GM21526 (cell line): ENCODE measurements around the gene PPIL6.

ENCODE experiments used
- ATAC-seq: cut with Tn5 transposase; IDR thresholded peaks from one replicate; pipeline ENCODE4 v1.9.1; 2021; ENCODE audit warnings: moderate library complexity; ENCODE audit not compliant: unreplicated experiment, low FRiP score

The PPIL6 gene

GRCh38 chr6:109440331-109441068 lies at the start of gene PPIL6, which contains the start of gene SMPD2:
TSS of gene PPIL6 (minus strand) at chr6:109440628. CDS start at chr6:109440590, 38 bp downstream.
TSS of gene SMPD2 (plus strand) at chr6:109440724. CDS start at chr6:109441122, 398 bp downstream.
- ATAC-seq = peak; percentile 79

- no peak for ATAC-seq
Measured at GRCh38 chr6:109488001-109488400, 47.6 kb upstream of the PPIL6 start.

GRCh38 chr6:109486068-109486467 lies 45.6 kb upstream of the PPIL6 start:
- ATAC-seq = no peak

GRCh38 chr6:109485266-109485935 lies 45.0 kb upstream of the PPIL6 start:
- no peak for ATAC-seq

GRCh38 chr6:109484122-109484521 lies 43.7 kb upstream of the PPIL6 start:
- no peak for ATAC-seq

GRCh38 chr6:109483735-109484057 lies 43.3 kb upstream of the PPIL6 start:
- no peak for ATAC-seq

- ATAC-seq = peak; percentile 86
Measured at GRCh38 chr6:109482905-109483734, 42.7 kb upstream of the PPIL6 start, which contains the start of gene ZBTB24. TSS of gene ZBTB24 (minus strand) at chr6:109483219. CDS start at chr6:109482026, 1,193 bp downstream.

GRCh38 chr6:109480993-109481480 lies 40.6 kb upstream of the PPIL6 start:
- no peak for ATAC-seq

GRCh38 chr6:109478841-109479624 lies 38.6 kb upstream of the PPIL6 start:
- no peak for ATAC-seq

GRCh38 chr6:109478222-109478805 lies 37.9 kb upstream of the PPIL6 start:
- ATAC-seq = no peak

- no peak for ATAC-seq
Measured at GRCh38 chr6:109477725-109478124, 37.3 kb upstream of the PPIL6 start.

- no peak for ATAC-seq
Measured at GRCh38 chr6:109477184-109477583, 36.8 kb upstream of the PPIL6 start.

- no peak for ATAC-seq
Measured at GRCh38 chr6:109475625-109476024, 35.2 kb upstream of the PPIL6 start.

GRCh38 chr6:109474995-109475394 lies 34.6 kb upstream of the PPIL6 start:
- ATAC-seq = no peak

GRCh38 chr6:109473120-109473519 lies 32.7 kb upstream of the PPIL6 start:
- no peak for ATAC-seq

GRCh38 chr6:109472132-109472995 lies 31.9 kb upstream of the PPIL6 start:
- ATAC-seq = no peak

- no peak for ATAC-seq
Measured at GRCh38 chr6:109471105-109471810, 30.8 kb upstream of the PPIL6 start.

GRCh38 chr6:109469591-109470189 lies 29.3 kb upstream of the PPIL6 start:
- ATAC-seq = no peak
